Activated T-helper 1 cell treated with anti-CD3 and anti-CD28 coated beads, Interleukin-12 subunit alpha, Interleukin-12 subunit beta, Interleukin-2, Interleukin-4 antibody, amounts not matched to agents 30 ng/mL and 10 ng/mL and 1 ng/mL, durations not matched to agents 14 hours and 24 hours and 36 hours (primary cell): Measurements from ENCODE around the gene TOR4A. TPM values are rescaled to one million over a fixed set of nuclear protein-coding genes. Genes with fewer than 3 reads are reported as not detected.
A peak's percentile ranks its signal among the peaks of the same experiment; 100 is the strongest.
"Not testable (repeated sequence)": the region's sequence is repeated elsewhere in the genome, so short reads cannot be mapped to it uniquely, and the experiment has no call there.

Experiments
- DNase-seq: peaks from one replicate; pipeline ENCODE4 v3.0.0; 2021; ENCODE audit warnings: low spot score
- H3K27ac Mint-ChIP-seq: one replicate; pipeline ENCODE4 v1.8.0; 2021; ENCODE audit warnings: mild to moderate bottlenecking, mixed read lengths
- H3K27me3 Mint-ChIP-seq: one replicate; pipeline ENCODE4 v1.8.0; 2022; ENCODE audit warnings: mild to moderate bottlenecking, moderate library complexity, mixed read lengths; ENCODE audit not compliant: insufficient read depth
- H3K36me3 Mint-ChIP-seq: one replicate; pipeline ENCODE4 v1.8.0; 2021; ENCODE audit warnings: low read depth, mixed read lengths
- H3K4me1 Mint-ChIP-seq: one replicate; pipeline ENCODE4 v1.8.0; 2021; ENCODE audit warnings: low read depth, mixed read lengths
- H3K4me3 Mint-ChIP-seq: one replicate; pipeline ENCODE4 v1.8.0; 2021; ENCODE audit warnings: mild to moderate bottlenecking, moderate library complexity, mixed read lengths
- H3K9me3 Mint-ChIP-seq: one replicate; pipeline ENCODE4 v1.8.0; 2021; ENCODE audit warnings: mixed read lengths
- intact Hi-C: fragments of 100-400 bp; cut with micrococcal nuclease; formaldehyde crosslinking; loops from one replicate; pipeline ENCODE4 v1.15.1; 2024
- total RNA-seq: library from RNA; stranded (reverse); gene quantifications from 2 replicates; pipeline ENCODE4 v1.2.3, GENCODE V29; 2022

The TOR4A gene
- total RNA-seq, 1 donor from 2014 or later = 11.7 TPM

- no peak overlapping the region for H3K27ac Mint-ChIP-seq
- peaks cover 2% of the 10 kb centered on the region for H3K36me3 Mint-ChIP-seq
- H3K9me3 Mint-ChIP-seq = no peaks in the 10 kb centered on the region
- no peaks in the 10 kb centered on the region for H3K4me1 Mint-ChIP-seq
- no peak for DNase-seq
- H3K27me3 Mint-ChIP-seq = peaks cover 5% of the 10 kb centered on the region
- no peak overlapping the region for H3K4me3 Mint-ChIP-seq
- intact Hi-C loops = no loop called here
These were observed 43.4 kb upstream of the TOR4A start for GRCh38 chr9:137234055-137234697.

GRCh38 chr9:137234758-137235423 lies 42.6 kb upstream of the TOR4A start:
- Mint-ChIP-seq H3K27me3 (peaks cover 5% of the 10 kb centered on the region), H3K27ac (no peak overlapping the region), H3K4me3 (no peak overlapping the region), H3K36me3 (peaks cover 2% of the 10 kb centered on the region), H3K4me1 (no peaks in the 10 kb centered on the region), H3K9me3 (no peaks in the 10 kb centered on the region)
- intact Hi-C loops = no loop called here
- DNase-seq = no peak

GRCh38 chr9:137235424-137236237 lies 41.9 kb upstream of the TOR4A start:
- no peak overlapping the region for H3K27ac Mint-ChIP-seq
- H3K4me1 Mint-ChIP-seq = no peaks in the 10 kb centered on the region
- intact Hi-C loops = loop anchor here (1.0 kb wide), 4 partner anchors 8 to 117 kb away; partner anchors contain the start of genes NELFB and RNF224
- H3K4me3 Mint-ChIP-seq = no peak overlapping the region
- no peak for DNase-seq
- no peaks in the 10 kb centered on the region for H3K9me3 Mint-ChIP-seq
- peaks cover 2% of the 10 kb centered on the region for H3K36me3 Mint-ChIP-seq
- peaks cover 5% of the 10 kb centered on the region for H3K27me3 Mint-ChIP-seq

GRCh38 chr9:137236238-137236935 lies 41.1 kb upstream of the TOR4A start:
- DNase-seq = peak; percentile 83
- intact Hi-C loops = loop anchor here (1.0 kb wide), 4 partner anchors 9 to 118 kb away; partner anchors contain the start of genes NELFB and RNF224
- Mint-ChIP-seq H3K9me3 (no peaks in the 10 kb centered on the region), H3K4me3 (no peak overlapping the region), H3K27ac (no peak overlapping the region), H3K27me3 (peaks cover 5% of the 10 kb centered on the region), H3K4me1 (no peaks in the 10 kb centered on the region), H3K36me3 (peaks cover 4% of the 10 kb centered on the region)

GRCh38 chr9:137236936-137237421 lies 40.5 kb upstream of the TOR4A start:
- Mint-ChIP-seq H3K36me3 (peaks cover 4% of the 10 kb centered on the region), H3K4me3 (no peak overlapping the region), H3K4me1 (no peaks in the 10 kb centered on the region), H3K9me3 (no peaks in the 10 kb centered on the region), H3K27ac (no peak overlapping the region), H3K27me3 (peaks cover 5% of the 10 kb centered on the region)
- intact Hi-C loops = loop anchor here (1.0 kb wide), 4 partner anchors 10 to 119 kb away; partner anchors contain the start of genes NELFB and RNF224
- no peak for DNase-seq

GRCh38 chr9:137237759-137238726 lies 39.5 kb upstream of the TOR4A start:
- Mint-ChIP-seq H3K36me3 (peaks cover 14% of the 10 kb centered on the region), H3K9me3 (no peaks in the 10 kb centered on the region), H3K27me3 (peaks cover 5% of the 10 kb centered on the region), H3K27ac (no peak overlapping the region), H3K4me1 (peaks cover 9% of the 10 kb centered on the region), H3K4me3 (no peak overlapping the region)
- intact Hi-C loops = no loop called here
- no peak for DNase-seq

- intact Hi-C loops = loop anchor here (2.0 to 5.0 kb wide), 4 partner anchors 183 to 449 kb away; partner anchors contain the start of genes EXD3, NOXA1, NPDC1 and TMEM141
- H3K4me1 Mint-ChIP-seq = peaks cover 22% of the 10 kb centered on the region
- not testable (repeated sequence) for DNase-seq, H3K9me3 Mint-ChIP-seq, H3K27me3 Mint-ChIP-seq
- peak overlapping the region; percentile 83 for H3K4me3 Mint-ChIP-seq
- peak overlapping the region; percentile 58 for H3K27ac Mint-ChIP-seq
- H3K36me3 Mint-ChIP-seq = peaks cover 23% of the 10 kb centered on the region
These were observed 37.9 kb upstream of the TOR4A start for GRCh38 chr9:137239541-137240200.

GRCh38 chr9:137240318-137240840 lies 37.1 kb upstream of the TOR4A start:
- peaks cover 23% of the 10 kb centered on the region for H3K36me3 Mint-ChIP-seq
- H3K27ac Mint-ChIP-seq = no peak overlapping the region
- H3K9me3 Mint-ChIP-seq = no peaks in the 10 kb centered on the region
- H3K4me1 Mint-ChIP-seq = peaks cover 22% of the 10 kb centered on the region
- intact Hi-C loops = loop anchor here (2.0 to 5.0 kb wide), 4 partner anchors 182 to 450 kb away; partner anchors contain the start of genes EXD3, NOXA1, NPDC1 and TMEM141
- H3K27me3 Mint-ChIP-seq = no peaks in the 10 kb centered on the region
- peak overlapping the region; percentile 83 for H3K4me3 Mint-ChIP-seq
- DNase-seq = peak; percentile 68

- intact Hi-C loops = loop anchor here (1.0 to 5.0 kb wide), 9 partner anchors 14 to 450 kb away; partner anchors contain the start of genes ANAPC2, EXD3, MRPL41 and NELFB
- H3K27ac Mint-ChIP-seq = peak within 1 kb of the TSS; percentile 91
- peak within 1 kb of the TSS; percentile 92 for H3K4me3 Mint-ChIP-seq
- peaks cover 22% of the 10 kb centered on the region for H3K4me1 Mint-ChIP-seq
- DNase-seq = peak; percentile 98
- H3K27me3 Mint-ChIP-seq = no peaks in the 10 kb centered on the region
- no peaks in the 10 kb centered on the region for H3K9me3 Mint-ChIP-seq
- peaks cover 23% of the 10 kb centered on the region for H3K36me3 Mint-ChIP-seq
These were observed 36.6 kb upstream of the TOR4A start, which contains the start of gene TUBB4B for GRCh38 chr9:137240841-137241489. TUBB4B (plus strand) TSS chr9:137241287; CDS start chr9:137241361, 74 bp downstream.

- Mint-ChIP-seq H3K27me3 (no peaks in the 10 kb centered on the region), H3K4me3 (peak overlapping the region; percentile 92), H3K36me3 (peaks cover 23% of the 10 kb centered on the region), H3K4me1 (peaks cover 22% of the 10 kb centered on the region), H3K9me3 (no peaks in the 10 kb centered on the region), H3K27ac (peak overlapping the region; percentile 40)
- intact Hi-C loops = loop anchor here (1.0 to 5.0 kb wide), 9 partner anchors 14 to 451 kb away; partner anchors contain the start of genes ANAPC2, EXD3, MRPL41 and NELFB
- DNase-seq = peak; percentile 68
These were observed 35.8 kb upstream of the TOR4A start for GRCh38 chr9:137241490-137242268.
